ENCODE measurements around the gene TTC5.

TTC5 gene

DNA sequence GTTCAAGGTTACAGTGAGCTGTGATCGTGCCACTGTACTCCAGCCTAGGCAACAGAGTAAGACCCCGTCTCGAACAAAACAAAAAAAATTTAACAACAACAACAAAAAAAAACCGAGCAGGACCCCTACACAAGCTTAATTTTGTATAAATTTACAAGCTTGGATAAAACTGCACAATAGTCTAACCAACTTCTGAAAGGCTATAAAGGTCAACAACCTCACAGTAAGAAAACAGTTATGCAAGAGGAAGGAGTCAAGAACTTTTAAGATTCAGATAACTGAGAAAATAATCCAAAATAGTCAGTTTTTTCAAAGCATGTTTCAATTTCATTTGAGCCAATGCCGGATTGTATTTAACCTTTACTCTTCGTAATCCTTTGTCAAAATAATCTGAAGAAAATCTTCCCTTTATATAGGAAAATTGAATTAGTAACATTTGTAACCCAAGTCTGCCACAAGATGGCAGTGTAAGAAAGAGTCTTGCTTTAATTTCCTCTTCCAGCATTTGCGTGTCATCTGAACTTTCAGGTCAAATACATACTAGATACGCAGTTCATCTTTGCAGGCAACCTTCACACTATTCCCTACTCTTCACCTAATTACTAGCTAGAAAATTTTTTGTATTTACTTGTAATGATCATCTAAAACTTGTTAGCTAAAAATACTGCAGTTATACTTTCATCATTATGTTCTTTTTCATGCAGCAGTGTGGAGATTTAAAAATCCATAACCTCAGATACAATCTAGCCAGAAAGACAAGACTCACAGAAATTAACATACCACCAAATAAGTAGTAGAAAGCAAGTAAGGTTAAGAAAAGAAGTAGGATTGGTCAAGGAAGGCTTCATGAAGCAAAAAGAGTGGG is 21.5 kb upstream of the TTC5 start:
- peaks cover 34% of the 10 kb centered on the region for H3K79me2 ChIP-seq (ENCODE audit: insufficient read depth, low read depth)
- TF ChIP-seq, protein P1, sequence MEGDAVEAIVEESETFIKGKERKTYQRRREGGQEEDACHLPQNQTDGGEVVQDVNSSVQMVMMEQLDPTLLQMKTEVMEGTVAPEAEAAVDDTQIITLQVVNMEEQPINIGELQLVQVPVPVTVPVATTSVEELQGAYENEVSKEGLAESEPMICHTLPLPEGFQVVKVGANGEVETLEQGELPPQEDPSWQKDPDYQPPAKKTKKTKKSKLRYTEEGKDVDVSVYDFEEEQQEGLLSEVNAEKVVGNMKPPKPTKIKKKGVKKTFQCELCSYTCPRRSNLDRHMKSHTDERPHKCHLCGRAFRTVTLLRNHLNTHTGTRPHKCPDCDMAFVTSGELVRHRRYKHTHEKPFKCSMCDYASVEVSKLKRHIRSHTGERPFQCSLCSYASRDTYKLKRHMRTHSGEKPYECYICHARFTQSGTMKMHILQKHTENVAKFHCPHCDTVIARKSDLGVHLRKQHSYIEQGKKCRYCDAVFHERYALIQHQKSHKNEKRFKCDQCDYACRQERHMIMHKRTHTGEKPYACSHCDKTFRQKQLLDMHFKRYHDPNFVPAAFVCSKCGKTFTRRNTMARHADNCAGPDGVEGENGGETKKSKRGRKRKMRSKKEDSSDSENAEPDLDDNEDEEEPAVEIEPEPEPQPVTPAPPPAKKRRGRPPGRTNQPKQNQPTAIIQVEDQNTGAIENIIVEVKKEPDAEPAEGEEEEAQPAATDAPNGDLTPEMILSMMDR (conservative IDR thresholded peaks at IDR 0.05; ENCODE audit: low read depth, low read length) = peak; percentile 62

DNA sequence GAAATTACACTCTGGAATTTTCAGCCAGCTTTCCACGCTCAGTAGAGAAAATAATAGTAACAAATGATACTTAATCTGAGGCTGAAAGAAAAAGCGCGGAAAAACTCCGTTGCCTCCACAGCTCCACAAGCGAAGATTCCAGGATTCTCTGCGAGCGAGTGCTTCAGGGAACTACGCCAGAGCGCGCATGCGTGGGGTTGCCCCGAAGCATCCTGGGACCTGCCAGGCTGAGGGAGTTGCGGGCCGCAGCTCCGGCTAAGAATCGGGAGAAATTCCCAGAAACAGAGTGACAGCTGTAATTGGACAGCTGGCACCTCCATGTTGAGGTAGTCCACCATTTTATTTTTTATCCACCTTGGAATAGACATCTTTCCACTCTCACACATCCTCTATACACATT is 12.0 kb upstream of the TTC5 start:
- Histone ChIP-seq H3K36me3 (ENCODE audit: insufficient read depth) (no peaks in the 10 kb centered on the region), H3K4me3 (IDR thresholded peaks at IDR 0.05; ENCODE audit: insufficient read depth, low read depth, low read length) (no peak overlapping the region), H4K20me1 (ENCODE audit: insufficient read depth) (no peaks in the 10 kb centered on the region), H3K27ac (no peak overlapping the region), H3K9ac (no peak overlapping the region), H3K4me2 (no peak overlapping the region), H3K79me2 (ENCODE audit: insufficient read depth, low read depth) (no peaks in the 10 kb centered on the region), H3K27me3 (ENCODE audit: insufficient read depth, low read depth) (no peaks in the 10 kb centered on the region), H2AFZ (ENCODE audit: low read depth) (no peak overlapping the region), H3K4me1 (ENCODE audit: low read depth, poor library complexity, severe bottlenecking) (no peaks in the 10 kb centered on the region)
- TF ChIP-seq, protein P1 (conservative IDR thresholded peaks at IDR 0.05; ENCODE audit: low read depth, low read length) = no peak

More for the DNA sequence above, 21.5 kb upstream of the TTC5 start:
- Histone ChIP-seq H3K4me2 (0 out of 2 replicates have a peak overlapping the region, but pooled peaks have one; percentile 19), H3K27ac (peak overlapping the region; percentile 6; the same call in 1 of the 2 replicates), H3K4me3 (IDR thresholded peaks at IDR 0.05; ENCODE audit: insufficient read depth, low read depth, low read length) (no peak overlapping the region), H3K4me1 (ENCODE audit: low read depth, poor library complexity, severe bottlenecking) (peaks cover 24% of the 10 kb centered on the region), H2AFZ (ENCODE audit: low read depth) (no peak overlapping the region), H3K9ac (no peak overlapping the region), H4K20me1 (ENCODE audit: insufficient read depth) (no peaks in the 10 kb centered on the region), H3K36me3 (ENCODE audit: insufficient read depth) (no peaks in the 10 kb centered on the region; the same call in 1 of the 2 replicates), H3K27me3 (ENCODE audit: insufficient read depth, low read depth) (no peaks in the 10 kb centered on the region)

DNA sequence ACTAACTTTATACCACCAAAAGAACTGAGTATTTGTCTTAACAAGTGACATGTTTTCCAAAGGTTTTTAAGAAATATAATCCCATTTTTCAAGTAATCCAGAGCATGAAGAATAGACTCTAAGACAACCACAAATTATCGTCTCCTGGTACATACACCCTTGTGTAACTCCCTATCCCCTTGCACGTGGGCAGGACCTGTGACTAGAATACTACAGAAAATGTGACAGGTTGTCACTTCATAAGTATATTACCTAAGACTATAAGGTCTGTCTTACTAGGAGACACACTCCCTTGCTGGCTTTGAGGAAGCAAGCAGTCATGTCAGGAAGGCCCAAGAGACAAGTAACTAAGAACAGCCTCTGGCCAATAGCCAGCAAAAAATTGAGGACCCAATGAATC is 8.3 kb upstream of the TTC5 start:
- Histone ChIP-seq H3K4me2 (no peak overlapping the region), H3K36me3 (ENCODE audit: insufficient read depth) (no peaks in the 10 kb centered on the region), H3K27ac (no peak overlapping the region), H2AFZ (ENCODE audit: low read depth) (no peak overlapping the region), H3K9ac (no peak overlapping the region), H3K79me2 (ENCODE audit: insufficient read depth, low read depth) (no peaks in the 10 kb centered on the region), H3K27me3 (ENCODE audit: insufficient read depth, low read depth) (no peaks in the 10 kb centered on the region), H3K4me1 (ENCODE audit: low read depth, poor library complexity, severe bottlenecking) (no peaks in the 10 kb centered on the region), H3K4me3 (IDR thresholded peaks at IDR 0.05; ENCODE audit: insufficient read depth, low read depth, low read length) (no peak overlapping the region), H4K20me1 (ENCODE audit: insufficient read depth) (no peaks in the 10 kb centered on the region)
- TF ChIP-seq, protein P1 (conservative IDR thresholded peaks at IDR 0.05; ENCODE audit: low read depth, low read length) = no peak

DNA sequence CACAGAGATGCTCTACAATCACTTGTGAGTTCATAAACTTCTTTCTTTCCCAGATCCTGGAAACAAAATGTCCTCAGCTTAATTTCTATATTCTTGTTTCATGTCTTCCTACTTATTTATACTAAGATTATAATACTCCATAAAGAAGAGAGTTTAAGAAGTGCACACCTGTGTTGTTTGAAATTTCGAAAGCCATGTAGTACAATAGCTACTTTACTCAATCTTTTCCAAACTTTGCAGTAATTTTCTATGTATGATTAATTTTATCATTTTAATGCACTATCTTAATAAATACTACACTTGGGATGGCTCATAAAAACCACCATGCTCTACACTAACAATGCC is 300 bp upstream of the TTC5 start:
- H3K4me1 ChIP-seq (ENCODE audit: low read depth, poor library complexity, severe bottlenecking) = peaks cover 33% of the 10 kb centered on the region
- H3K4me3 ChIP-seq (IDR thresholded peaks at IDR 0.05; ENCODE audit: insufficient read depth, low read depth, low read length) = no peak overlapping the region
- no peak overlapping the region for H3K27ac ChIP-seq
- H2AFZ ChIP-seq (ENCODE audit: low read depth) = peak overlapping the region; percentile 51; the same call in 1 of the 2 replicates
- no peaks in the 10 kb centered on the region for H3K27me3 ChIP-seq (ENCODE audit: insufficient read depth, low read depth)
- peaks cover 17% of the 10 kb centered on the region for H3K79me2 ChIP-seq (ENCODE audit: insufficient read depth, low read depth)
- no peaks in the 10 kb centered on the region for H4K20me1 ChIP-seq (ENCODE audit: insufficient read depth)
- no peaks in the 10 kb centered on the region for H3K36me3 ChIP-seq (ENCODE audit: insufficient read depth)
- H3K4me2 ChIP-seq = no peak overlapping the region
- TF ChIP-seq, protein P1 (conservative IDR thresholded peaks at IDR 0.05; ENCODE audit: low read depth, low read length) = no peak; the same call in 1 of the 2 replicates
- H3K9ac ChIP-seq = no peak overlapping the region; the same call in 1 of the 2 replicates

Measured in KMS-11 (cell line).